Smooth muscle cell (in vitro differentiated cells): Measurements from ENCODE around the gene KLHL29. TPM values are rescaled to one million over a fixed set of nuclear protein-coding genes. Genes with fewer than 3 reads are reported as not detected.

Source experiments
- DNase-seq: peaks from one replicate; lab custom pipeline; 2025; ENCODE audit not compliant: unreplicated experiment; lab: John Stamatoyannopoulos, UW
- H2AFZ ChIP-seq: fragments of 200-600 bp; sonication (generic); 2 replicates; pipeline ENCODE4 v1.6.0; 2016; ENCODE audit warnings: antibody characterized with exemption, low read depth, mild to moderate bottlenecking
- H3F3A ChIP-seq: fragments of 200-600 bp; sonication (generic); 2 replicates; pipeline ENCODE4 v1.6.0; 2017; ENCODE audit warnings: antibody characterized with exemption, low read depth
- H3K27ac ChIP-seq: fragments of 200-600 bp; sonication (generic); 2 replicates; pipeline ENCODE4 v1.5.1; 2016; ENCODE audit warnings: low read depth, mild to moderate bottlenecking
- H3K27me3 ChIP-seq: fragments of 200-600 bp; sonication (generic); 2 replicates; pipeline ENCODE4 v1.6.1; 2016; ENCODE audit warnings: low read depth, mild to moderate bottlenecking
- H3K36me3 ChIP-seq: fragments of 200-600 bp; sonication (generic); 2 replicates; pipeline ENCODE4 v1.5.1; 2016; ENCODE audit warnings: low read depth
- H3K4me1 ChIP-seq: fragments of 200-600 bp; sonication (generic); 2 replicates; pipeline ENCODE4 v1.5.1; 2016; ENCODE audit warnings: low read depth
- H3K4me2 ChIP-seq: fragments of 200-600 bp; sonication (generic); 2 replicates; pipeline ENCODE4 v1.6.0; 2016; ENCODE audit warnings: mild to moderate bottlenecking
- H3K4me3 ChIP-seq: fragments of 200-600 bp; sonication (generic); 2 replicates; pipeline ENCODE4 v1.5.1; 2016; ENCODE audit warnings: mild to moderate bottlenecking
- H3K79me2 ChIP-seq: fragments of 200-600 bp; sonication (generic); 2 replicates; pipeline ENCODE4 v1.6.0; 2016; ENCODE audit warnings: low read depth, mild to moderate bottlenecking
- H3K9ac ChIP-seq: fragments of 200-600 bp; sonication (generic); 2 replicates; pipeline ENCODE4 v1.6.0; 2016; ENCODE audit warnings: low read depth
- H3K9me3 ChIP-seq: fragments of 200-600 bp; sonication (generic); replicated peaks from 2 replicates; pipeline ENCODE4 v1.5.1; 2016; ENCODE audit warnings: low read depth
- H4K20me1 ChIP-seq: fragments of 200-600 bp; sonication (generic); 2 replicates; pipeline ENCODE4 v1.6.0; 2016; ENCODE audit warnings: low read depth
- WGBS: methylation state at CpG from one replicate; pipeline ENCODE4 v1.1.7; 2016; ENCODE audit warnings: low lambda C conversion rate; 5-methylcytosine and 5-hydroxymethylcytosine counted together
- polyA plus RNA-seq: library from polyadenylated mRNA; unstranded; fragments of >200 nt; fragmentation: Nextera tagmentation; extraction: Ambion mirVana; gene quantifications from 2 replicates; pipeline ENCODE4 v1.2.1, GENCODE V29; 2016
- total RNA-seq: library from RNA; depleted of rRNA; stranded (reverse); fragments of >200 nt; gene quantifications from 2 replicates; pipeline ENCODE4 v1.2.3, GENCODE V29; 2014
- TF ChIP-seq, protein P1 (sequence below): fragments of 200-600 bp; sonication (generic); IDR thresholded peaks from 2 replicates; pipeline ENCODE4 v1.5.1; 2017; ENCODE audit warnings: borderline replicate concordance, mild to moderate bottlenecking, antibody characterized with exemption; ENCODE audit not compliant: insufficient read depth, poor library complexity, severe bottlenecking

The KLHL29 gene
- total and polyA plus RNA-seq, 2 experiments from 2014 or later = 3.1 to 6.6 TPM

DNA sequence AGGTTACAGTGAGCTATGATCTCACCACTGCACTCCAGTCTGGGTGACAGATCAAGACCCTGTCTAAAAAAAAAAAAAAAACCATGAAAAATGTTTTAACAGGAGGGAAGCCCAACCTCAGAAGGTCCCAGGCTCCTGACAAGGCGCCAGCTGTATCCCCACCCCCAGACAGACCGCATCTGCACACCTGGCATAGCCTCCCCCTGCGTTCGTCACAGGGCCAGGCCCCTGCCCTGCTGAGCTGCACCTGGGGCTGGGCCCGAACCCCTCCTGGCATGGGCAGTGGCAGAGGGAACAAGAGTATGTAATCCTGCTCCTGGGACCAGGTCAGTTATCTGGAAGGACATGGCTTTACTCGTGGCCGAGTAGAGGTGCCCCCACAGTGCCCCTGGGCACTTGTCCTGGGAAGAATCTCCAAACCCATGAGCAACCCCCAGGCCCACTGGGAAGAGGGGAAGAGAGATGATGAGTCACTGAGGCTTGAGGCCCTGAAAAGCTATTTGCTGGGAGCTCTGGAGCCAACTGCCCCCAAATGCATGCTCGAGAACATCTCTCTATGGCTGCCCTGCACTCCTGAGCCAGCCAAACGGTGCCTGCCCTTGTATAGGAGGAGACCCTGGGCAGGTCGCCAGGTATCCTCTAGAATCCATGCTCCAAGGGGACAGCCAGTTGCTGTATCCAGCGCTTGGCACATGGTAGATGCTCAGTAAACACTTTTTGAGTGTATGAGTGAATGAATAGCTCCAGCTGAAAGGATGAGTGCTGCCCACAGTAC lies 276.5 kb downstream of the KLHL29 start:
- Histone ChIP-seq H3K4me1 (no peaks in the 10 kb centered on the region), H4K20me1 (no peaks in the 10 kb centered on the region), H3K4me2 (no peak overlapping the region), H2AFZ (no peak overlapping the region), H3K27ac (no peak overlapping the region), H3F3A (no peaks in the 10 kb centered on the region), H3K9ac (no peak overlapping the region), H3K9me3 (no peaks in the 10 kb centered on the region), H3K4me3 (no peak overlapping the region), H3K27me3 (no peaks in the 10 kb centered on the region), H3K36me3 (no peaks in the 10 kb centered on the region), H3K79me2 (no peaks in the 10 kb centered on the region)
- 83% methylated on average over 11 of the region's 11 CpGs for WGBS
- TF ChIP-seq, protein P1, sequence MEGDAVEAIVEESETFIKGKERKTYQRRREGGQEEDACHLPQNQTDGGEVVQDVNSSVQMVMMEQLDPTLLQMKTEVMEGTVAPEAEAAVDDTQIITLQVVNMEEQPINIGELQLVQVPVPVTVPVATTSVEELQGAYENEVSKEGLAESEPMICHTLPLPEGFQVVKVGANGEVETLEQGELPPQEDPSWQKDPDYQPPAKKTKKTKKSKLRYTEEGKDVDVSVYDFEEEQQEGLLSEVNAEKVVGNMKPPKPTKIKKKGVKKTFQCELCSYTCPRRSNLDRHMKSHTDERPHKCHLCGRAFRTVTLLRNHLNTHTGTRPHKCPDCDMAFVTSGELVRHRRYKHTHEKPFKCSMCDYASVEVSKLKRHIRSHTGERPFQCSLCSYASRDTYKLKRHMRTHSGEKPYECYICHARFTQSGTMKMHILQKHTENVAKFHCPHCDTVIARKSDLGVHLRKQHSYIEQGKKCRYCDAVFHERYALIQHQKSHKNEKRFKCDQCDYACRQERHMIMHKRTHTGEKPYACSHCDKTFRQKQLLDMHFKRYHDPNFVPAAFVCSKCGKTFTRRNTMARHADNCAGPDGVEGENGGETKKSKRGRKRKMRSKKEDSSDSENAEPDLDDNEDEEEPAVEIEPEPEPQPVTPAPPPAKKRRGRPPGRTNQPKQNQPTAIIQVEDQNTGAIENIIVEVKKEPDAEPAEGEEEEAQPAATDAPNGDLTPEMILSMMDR = no peak
- no peak for DNase-seq

DNA sequence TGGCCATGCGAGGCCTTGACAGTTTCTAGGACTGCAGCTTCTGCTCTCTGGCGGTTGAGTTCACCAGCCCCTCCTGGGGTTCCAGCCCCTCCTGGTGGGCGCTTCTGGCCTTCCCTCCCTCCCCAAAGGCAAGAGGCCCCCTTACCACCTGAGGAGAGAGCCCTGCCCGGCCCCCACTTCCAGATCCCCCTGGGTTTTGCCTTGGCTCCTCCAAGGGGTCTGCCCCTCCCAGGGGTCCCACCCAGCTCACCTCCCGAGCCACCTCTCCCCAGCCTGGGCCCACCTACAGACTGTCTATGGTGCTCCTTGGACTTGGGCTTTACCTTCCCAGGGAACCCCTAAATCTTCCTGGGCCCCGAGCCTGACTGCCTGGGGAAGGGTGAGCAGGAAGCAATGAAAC lies 277.5 kb downstream of the KLHL29 start:
- Histone ChIP-seq H3K4me3 (no peak overlapping the region), H3F3A (no peaks in the 10 kb centered on the region), H3K4me2 (no peak overlapping the region), H4K20me1 (no peaks in the 10 kb centered on the region), H3K79me2 (no peaks in the 10 kb centered on the region), H3K9ac (no peak overlapping the region), H2AFZ (no peak overlapping the region), H3K9me3 (no peaks in the 10 kb centered on the region), H3K27me3 (no peaks in the 10 kb centered on the region), H3K27ac (no peak overlapping the region), H3K36me3 (no peaks in the 10 kb centered on the region), H3K4me1 (no peaks in the 10 kb centered on the region)
- TF ChIP-seq, protein P1 = no peak
- WGBS = 86% methylated on average over 6 of the region's 6 CpGs
- no peak for DNase-seq

DNA sequence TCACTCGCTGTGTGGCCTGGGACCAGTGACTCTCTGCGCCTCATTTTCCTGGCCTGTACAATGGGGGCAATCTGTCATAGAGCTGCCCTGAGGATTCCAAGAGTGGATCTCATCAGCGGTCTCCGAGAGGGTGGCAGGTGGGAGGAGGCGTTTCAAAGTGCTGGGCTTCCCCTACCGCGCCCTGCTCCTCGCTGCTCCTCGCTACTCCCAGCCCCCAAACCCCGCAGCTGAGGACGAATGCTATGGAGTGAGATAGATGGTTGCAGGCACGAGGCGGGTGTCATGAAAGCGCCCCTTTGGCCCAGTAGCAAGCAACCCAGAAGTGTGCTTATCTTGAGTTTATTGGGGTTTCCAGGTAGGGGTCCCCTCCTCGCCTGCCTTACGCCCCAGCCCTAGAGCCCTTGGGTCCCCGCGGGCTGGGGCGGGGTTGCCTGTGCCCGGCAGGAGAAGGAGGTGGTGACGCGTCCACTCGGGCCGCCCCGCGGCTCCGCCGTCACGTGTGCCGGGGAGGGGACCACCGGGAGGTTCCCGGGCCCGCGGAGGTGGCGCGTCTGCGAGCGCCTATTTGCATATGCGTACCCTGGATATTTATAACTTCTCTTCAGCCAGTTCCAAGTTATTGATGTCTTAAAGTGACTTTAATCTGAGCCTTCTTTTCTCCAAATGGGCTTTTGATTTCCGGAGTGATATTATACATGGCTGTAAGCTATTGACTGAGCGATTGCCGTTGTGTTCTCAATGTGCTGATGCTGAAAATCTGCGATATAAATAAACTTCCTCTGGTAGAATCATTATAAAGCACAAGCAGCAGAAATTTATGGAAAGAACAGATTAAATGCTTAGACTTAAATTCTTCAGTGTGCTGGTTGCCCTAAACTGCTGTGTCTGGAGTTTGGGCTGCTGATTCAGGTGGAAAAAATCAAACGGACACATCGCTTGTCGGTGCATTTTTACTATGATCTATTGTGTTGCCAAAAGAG lies 278.3 kb downstream of the KLHL29 start:
- Histone ChIP-seq H3K9ac (no peak overlapping the region), H3K27ac (no peak overlapping the region), H3K36me3 (no peaks in the 10 kb centered on the region), H3K79me2 (no peaks in the 10 kb centered on the region), H3F3A (no peaks in the 10 kb centered on the region), H3K4me1 (no peaks in the 10 kb centered on the region), H3K9me3 (no peaks in the 10 kb centered on the region), H2AFZ (no peak overlapping the region), H3K27me3 (no peaks in the 10 kb centered on the region), H3K4me3 (no peak overlapping the region), H4K20me1 (no peaks in the 10 kb centered on the region), H3K4me2 (no peak overlapping the region)
- no peak for DNase-seq
- TF ChIP-seq, protein P1 = no peak
- WGBS = 77% methylated on average over 44 of the region's 46 CpGs
